T-helper 1 cell treated with Interleukin-12 subunit alpha and Interleukin-12 subunit beta and Interleukin-4 antibody, amounts not matched to agents 30 ng/mL and 1 ng/mL, for 36 hours (primary cell): ENCODE measurements around the gene SMCP. TPM values are rescaled to one million over a fixed set of nuclear protein-coding genes. Genes with fewer than 3 reads are reported as not detected.

ENCODE experiments used
- intact Hi-C: fragments of 100-400 bp; cut with micrococcal nuclease; formaldehyde crosslinking; loops from one replicate; pipeline ENCODE4 v1.15.1; 2024
- total RNA-seq: library from RNA; stranded (reverse); gene quantifications from 2 replicates; pipeline ENCODE4 v1.2.3, GENCODE V29; 2022

SMCP gene, protein sequence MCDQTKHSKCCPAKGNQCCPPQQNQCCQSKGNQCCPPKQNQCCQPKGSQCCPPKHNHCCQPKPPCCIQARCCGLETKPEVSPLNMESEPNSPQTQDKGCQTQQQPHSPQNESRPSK
- total RNA-seq: not detected in 2 replicates

- intact Hi-C loops: no loop called here
Measured at GRCh38 chr1:152878042-152878441, at the start of gene SMCP. SMCP (plus strand) TSS chr1:152878322; CDS start chr1:152884423, 6,101 bp downstream.

GRCh38 chr1:152836870-152837269 lies 41.3 kb upstream of the SMCP start:
- intact Hi-C loops: no loop called here

DNA sequence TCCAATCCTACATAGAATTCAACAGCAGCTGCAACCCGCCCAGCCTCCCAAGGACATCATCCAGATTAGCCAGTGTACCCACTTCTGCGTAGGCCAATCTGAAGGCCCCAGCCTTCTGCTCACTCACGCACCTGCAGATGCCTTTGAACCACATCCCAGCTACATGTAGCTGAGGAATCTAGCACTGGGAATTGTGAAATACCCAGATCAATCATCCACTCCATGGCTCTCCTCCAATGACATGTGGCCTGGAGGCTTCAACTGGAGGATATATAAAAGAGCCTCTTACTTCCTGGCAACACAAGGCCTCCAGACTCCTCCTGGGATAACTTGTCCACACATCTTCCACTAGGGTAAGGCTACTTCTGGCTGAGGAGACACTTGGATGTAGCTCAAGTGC lies 35.6 kb upstream of the SMCP start, which contains the start of gene LCE6A:
Gene LCE6A, plus strand, starts transcription at position 301 of the 400 bp plus-strand sequence. CDS start 665 bp downstream, outside the sequence.
- intact Hi-C loops: no loop called here

GRCh38 chr1:152855661-152856060 lies 22.5 kb upstream of the SMCP start:
- intact Hi-C loops: no loop called here

- intact Hi-C loops: no loop called here
Measured at GRCh38 chr1:152858062-152858461, 20.1 kb upstream of the SMCP start.

DNA sequence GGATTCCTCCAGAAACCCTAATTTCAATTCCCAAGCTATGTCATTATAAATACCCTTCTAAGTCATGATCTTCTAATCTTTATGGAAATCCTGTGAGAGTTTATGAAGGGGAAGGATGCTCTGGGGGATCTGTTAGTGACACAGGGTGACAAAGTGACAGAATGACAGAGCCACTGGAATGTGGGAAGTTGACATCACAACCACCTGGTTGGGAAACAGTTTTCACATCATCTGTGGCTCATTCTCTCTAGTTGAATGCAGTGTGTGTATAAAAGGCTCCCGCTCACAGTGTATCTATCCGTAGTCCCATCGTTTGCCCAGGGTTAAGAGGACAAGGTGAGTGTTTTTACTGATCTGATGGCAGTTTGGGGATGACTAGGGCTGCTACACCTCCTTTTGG lies 18.4 kb upstream of the SMCP start, which contains the start of gene LCE7A:
Gene LCE7A, plus strand, starts transcription at position 301 of the 400 bp plus-strand sequence. CDS start 702 bp downstream, outside the sequence.
- intact Hi-C loops: no loop called here

DNA sequence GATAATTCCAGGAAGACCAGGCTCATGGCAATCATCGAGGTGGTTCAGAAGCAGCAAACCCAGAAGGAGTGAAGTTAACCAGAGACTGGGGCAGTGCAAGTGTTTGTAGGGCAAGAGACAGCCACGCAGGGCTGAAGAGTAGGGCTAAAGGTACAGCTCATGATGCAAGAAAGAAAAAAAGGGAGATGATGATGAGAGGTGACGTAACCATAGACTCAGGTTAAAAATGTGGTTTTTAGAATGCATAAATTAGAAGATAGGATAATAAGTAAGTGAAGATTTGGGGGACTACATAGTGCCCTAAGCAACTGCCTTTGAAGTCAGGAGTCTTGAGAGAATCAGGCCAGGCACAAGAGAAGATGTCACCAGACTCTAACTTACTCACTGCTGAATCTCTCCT lies 18.0 kb upstream of the SMCP start:
- intact Hi-C loops: no loop called here

DNA sequence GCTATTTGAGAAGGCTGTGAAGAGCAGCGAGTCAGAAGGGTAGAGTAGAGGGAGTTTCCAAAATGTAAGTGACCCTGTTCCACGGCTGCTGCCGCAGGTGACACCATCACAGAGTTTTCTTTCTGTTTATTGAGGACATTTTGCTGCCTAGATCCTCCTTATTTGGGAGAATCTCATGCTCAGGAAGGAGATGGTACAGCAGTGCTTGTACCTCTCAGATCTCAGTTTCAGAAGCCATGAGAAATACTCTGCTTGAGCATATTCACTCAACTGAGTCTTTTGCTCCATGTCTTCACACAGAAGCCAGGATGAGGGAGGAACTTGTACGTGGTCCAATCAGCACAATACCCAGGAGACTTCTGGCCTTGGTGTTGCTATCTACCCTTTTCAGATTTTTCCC lies 16.7 kb upstream of the SMCP start:
- intact Hi-C loops: no loop called here

GRCh38 chr1:152864443-152864842 lies 13.7 kb upstream of the SMCP start:
- intact Hi-C loops: no loop called here

- intact Hi-C loops: no loop called here
Measured at GRCh38 chr1:152866321-152866720, 11.8 kb upstream of the SMCP start.

DNA sequence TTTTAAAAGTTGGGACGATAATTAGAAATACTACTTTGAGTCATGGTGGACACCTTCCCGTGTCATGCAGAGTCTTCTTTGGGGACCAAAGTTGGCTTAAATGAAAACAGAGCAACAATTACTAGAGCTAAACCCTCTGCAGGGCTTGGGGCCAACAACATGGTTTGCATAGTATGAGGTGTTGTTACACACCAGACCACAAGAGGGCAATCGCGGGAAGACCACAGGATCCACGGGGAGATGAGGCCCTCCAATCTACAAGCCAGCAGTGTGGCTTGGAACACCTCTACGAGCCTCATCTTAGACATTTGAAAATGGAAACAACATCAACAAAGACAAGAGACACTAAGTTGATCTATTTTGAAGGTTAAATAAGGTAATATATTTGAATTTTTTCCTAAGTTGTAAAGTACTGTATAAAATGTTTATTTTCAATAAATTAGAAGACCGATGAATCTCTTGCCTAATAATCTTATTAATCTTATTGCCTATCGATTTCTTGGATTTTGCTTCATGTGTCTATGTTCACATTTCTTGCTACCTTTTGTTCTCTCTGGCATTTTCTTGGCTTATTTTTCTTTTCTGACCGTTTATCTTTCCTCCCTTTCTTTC lies 8.2 kb upstream of the SMCP start:
- intact Hi-C loops: loop anchor here (1.0 kb wide), 1 partner anchor 353 kb away; no protein-coding TSS in a partner anchor

- intact Hi-C loops: loop anchor here (1.0 kb wide), 1 partner anchor 352 kb away; no protein-coding TSS in a partner anchor
Measured at GRCh38 chr1:152870831-152871730, 7.0 kb upstream of the SMCP start.

DNA sequence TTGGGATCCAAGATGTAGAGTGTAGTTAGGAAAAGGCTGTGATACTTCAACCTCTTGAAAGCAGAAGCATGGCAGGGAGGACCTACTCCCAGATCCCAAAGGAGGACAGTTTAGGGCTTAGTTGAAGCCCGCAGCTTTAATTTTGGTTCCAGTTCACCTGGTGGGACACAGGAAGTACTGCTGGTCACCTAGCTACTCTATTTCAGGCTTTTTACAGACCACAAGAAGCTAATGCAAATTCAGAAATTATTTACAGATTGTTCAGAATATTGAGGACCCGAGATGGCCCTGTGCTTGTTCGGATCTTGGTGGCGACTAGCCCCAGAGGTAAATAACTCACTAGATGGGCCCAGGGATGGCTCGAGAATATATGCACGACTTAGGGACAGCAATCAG lies 6.4 kb upstream of the SMCP start:
- intact Hi-C loops: no loop called here

DNA sequence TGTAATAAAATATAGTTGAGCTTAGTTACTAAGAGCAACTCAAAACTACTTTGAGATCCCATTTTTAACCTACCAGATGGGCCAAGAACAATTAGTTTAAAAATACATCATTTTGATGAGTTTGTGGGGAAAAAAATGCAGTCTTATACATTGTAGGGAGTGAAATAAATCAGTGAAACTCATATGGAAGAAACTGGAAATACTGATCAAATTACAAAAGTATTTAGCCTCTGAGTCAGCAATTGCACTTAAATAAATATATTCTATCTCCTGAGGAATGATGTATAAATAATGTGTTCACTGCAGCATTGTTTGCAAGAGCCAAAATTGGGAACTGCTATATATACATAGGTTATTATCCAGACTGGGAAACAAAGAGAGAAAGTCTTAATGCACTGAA lies 4.6 kb upstream of the SMCP start:
- intact Hi-C loops: no loop called here

- intact Hi-C loops: no loop called here
Measured at GRCh38 chr1:152876827-152877226, 1.3 kb upstream of the SMCP start.

DNA sequence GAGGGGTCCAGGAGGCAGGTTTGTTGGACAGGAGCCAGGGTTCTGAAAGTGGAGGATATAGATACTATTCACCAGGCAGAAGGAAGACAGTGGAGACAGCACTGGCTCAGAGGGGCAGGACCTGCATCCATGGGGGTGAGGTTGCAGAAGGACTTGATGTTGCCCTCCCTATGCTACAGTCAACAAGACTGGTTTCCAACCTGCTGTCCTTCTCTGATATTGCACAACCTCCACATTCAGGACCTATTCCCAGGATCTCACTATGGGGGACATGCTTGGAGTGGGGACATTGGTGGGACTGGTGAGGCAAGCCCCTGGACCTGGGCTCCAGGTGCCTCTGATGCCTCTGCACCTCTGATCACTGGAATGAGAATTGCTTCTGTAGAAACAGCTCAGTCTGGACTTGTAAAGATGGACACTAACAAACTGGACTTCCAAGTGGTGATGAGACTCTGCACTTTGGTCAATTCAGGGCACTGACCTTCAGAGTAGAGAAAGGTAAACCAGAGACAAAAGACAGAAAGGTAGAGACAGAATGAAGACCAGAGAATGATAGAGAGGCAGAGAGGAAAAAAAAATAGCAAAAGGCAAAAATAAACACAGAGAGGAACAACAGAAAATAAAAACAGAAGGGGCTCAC lies 1.6 kb downstream of the SMCP start:
- intact Hi-C loops: no loop called here

DNA sequence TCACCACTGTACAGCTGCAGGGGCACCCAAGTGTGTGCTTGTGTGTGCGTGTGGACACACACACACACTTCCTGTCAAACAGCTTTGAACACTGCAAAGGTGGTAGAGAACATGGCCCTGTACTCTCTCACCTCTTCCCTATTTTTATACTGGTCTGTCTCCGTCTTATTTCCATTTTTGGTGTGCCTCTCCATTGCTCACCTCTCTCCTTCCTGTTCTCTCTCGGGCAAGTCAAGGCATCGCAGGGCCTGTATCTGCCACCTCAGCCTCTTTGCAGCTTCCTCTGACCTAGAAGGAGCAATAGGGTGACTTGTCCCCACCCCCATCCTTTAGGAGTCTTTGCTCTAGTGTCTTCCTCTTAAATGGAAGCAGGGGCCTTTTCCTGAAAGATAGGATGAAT lies 2.2 kb downstream of the SMCP start:
- intact Hi-C loops: no loop called here

DNA sequence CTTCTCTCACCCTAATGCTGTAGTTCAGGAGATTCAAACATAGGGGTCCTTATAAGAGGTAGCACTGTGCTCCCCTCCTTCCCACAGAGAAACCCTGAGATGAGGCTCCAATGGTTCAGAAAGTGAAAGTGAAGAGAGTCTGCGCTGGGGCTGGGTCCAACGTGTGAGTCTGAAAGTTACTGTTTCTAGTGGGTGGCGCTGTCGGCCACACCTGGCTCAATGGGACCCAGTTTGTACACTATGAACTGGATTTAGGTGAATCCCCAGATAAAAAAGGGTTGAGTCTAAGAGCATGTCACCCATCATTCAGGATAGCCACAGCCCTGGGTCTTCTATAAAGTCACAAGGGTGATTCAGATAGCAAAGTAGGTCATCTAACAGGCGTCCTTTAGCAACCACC lies 2.8 kb downstream of the SMCP start:
- intact Hi-C loops: no loop called here

GRCh38 chr1:152884085-152884484 lies 6.0 kb downstream of the SMCP start:
- intact Hi-C loops: no loop called here

- intact Hi-C loops: no loop called here
Measured at GRCh38 chr1:152884506-152884905, 6.4 kb downstream of the SMCP start.

GRCh38 chr1:152884966-152885624 lies 7.0 kb downstream of the SMCP start:
- intact Hi-C loops: no loop called here
